ENCODE data around the gene RAB20.

DNA sequence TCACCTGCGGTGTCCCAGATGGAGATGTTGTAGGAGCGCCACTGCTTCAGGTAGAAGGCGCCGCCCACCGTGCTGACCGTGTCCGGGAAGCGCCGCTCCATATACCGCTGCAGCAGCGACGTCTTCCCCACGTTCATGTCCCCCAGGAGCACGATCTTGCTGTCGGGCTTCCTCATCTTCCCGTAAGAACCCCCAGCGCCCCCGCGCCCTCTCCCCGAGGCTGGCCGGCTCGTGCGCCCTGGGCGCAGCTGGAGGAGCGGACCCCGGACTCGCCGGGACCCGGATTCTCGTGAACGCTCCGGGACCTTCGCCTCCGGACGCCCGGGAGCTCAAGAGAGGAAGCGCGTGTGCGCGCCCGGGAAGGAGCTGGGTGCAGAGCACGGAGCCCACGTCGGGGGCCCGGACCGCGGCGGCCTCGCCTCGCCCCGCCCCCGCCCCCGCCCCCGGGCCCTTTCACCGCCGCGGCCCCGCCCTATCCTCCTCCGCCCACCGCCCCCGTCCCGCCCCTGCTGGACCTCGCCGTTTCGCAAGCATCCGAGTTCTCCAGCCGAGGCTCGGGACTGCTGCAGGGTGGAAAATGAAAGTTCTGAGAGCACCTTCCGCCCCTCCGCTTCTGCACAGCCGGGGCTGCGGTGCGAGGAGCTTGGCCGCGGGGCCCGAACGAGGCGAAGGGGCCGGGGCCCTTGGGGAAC lies at the start of gene RAB20:
- TF ChIP-seq, protein P1, sequence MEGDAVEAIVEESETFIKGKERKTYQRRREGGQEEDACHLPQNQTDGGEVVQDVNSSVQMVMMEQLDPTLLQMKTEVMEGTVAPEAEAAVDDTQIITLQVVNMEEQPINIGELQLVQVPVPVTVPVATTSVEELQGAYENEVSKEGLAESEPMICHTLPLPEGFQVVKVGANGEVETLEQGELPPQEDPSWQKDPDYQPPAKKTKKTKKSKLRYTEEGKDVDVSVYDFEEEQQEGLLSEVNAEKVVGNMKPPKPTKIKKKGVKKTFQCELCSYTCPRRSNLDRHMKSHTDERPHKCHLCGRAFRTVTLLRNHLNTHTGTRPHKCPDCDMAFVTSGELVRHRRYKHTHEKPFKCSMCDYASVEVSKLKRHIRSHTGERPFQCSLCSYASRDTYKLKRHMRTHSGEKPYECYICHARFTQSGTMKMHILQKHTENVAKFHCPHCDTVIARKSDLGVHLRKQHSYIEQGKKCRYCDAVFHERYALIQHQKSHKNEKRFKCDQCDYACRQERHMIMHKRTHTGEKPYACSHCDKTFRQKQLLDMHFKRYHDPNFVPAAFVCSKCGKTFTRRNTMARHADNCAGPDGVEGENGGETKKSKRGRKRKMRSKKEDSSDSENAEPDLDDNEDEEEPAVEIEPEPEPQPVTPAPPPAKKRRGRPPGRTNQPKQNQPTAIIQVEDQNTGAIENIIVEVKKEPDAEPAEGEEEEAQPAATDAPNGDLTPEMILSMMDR (IDR thresholded peaks at IDR 0.05), result no peak
- no peak for TF ChIP-seq POLR2A (IDR thresholded peaks at IDR 0.05)

Measured in testis (tissue), 2 donors.